ENCODE data around the gene CGNL1. TPM values are rescaled to one million over a fixed set of nuclear protein-coding genes. Genes with fewer than 3 reads are reported as not detected.

Gene CGNL1
- total and polyA plus RNA-seq, 4 donors: 14.5 to 30.9 (median 19.1) TPM

GRCh38 chr15:57423599-57424140 is 47.4 kb downstream of the CGNL1 start:
- WGBS (ENCODE audit: insufficient coverage): 93% methylated on average over 15 of the region's 15 CpGs
- H3K27ac ChIP-seq (ENCODE audit: low read depth, low read length): no peak overlapping the region
- H3K9me3 ChIP-seq (ENCODE audit: control insufficient read depth, insufficient read depth, low read length): no peaks in the 10 kb centered on the region
- no peak for DNase-seq (ENCODE audit: low read depth in 4 of 6, low spot score in 6 of 6)
- H3K4me1 ChIP-seq (ENCODE audit: control insufficient read depth, insufficient read depth, low read length): peaks cover 8% of the 10 kb centered on the region
- peaks cover 4% of the 10 kb centered on the region for H3K36me3 ChIP-seq (ENCODE audit: control insufficient read depth, insufficient read depth, low read length)
- H3K4me3 ChIP-seq (ENCODE audit: low read depth, low read length): no peak overlapping the region
- no peaks in the 10 kb centered on the region for H3K27me3 ChIP-seq (ENCODE audit: control insufficient read depth, insufficient read depth, low read length)

GRCh38 chr15:57424628-57425405 is 48.5 kb downstream of the CGNL1 start:
- Histone ChIP-seq H3K4me3 (ENCODE audit: low read depth, low read length) (no peak overlapping the region), H3K9me3 (ENCODE audit: control insufficient read depth, insufficient read depth, low read length) (no peaks in the 10 kb centered on the region), H3K27me3 (ENCODE audit: control insufficient read depth, insufficient read depth, low read length) (no peaks in the 10 kb centered on the region), H3K36me3 (ENCODE audit: control insufficient read depth, insufficient read depth, low read length) (peaks cover 4% of the 10 kb centered on the region), H3K27ac (ENCODE audit: low read depth, low read length) (no peak overlapping the region), H3K4me1 (ENCODE audit: control insufficient read depth, insufficient read depth, low read length) (peaks cover 10% of the 10 kb centered on the region)
- WGBS (ENCODE audit: insufficient coverage): no CpG with 5 or more reads among the region's 6 CpGs
- peak in 1 of 6 donors; percentile 16 for DNase-seq (ENCODE audit: low read depth in 4 of 6, low spot score in 6 of 6)

GRCh38 chr15:57425842-57426241 is 49.5 kb downstream of the CGNL1 start:
- Histone ChIP-seq H3K27ac (ENCODE audit: low read depth, low read length) (no peak overlapping the region), H3K9me3 (ENCODE audit: control insufficient read depth, insufficient read depth, low read length) (no peaks in the 10 kb centered on the region), H3K27me3 (ENCODE audit: control insufficient read depth, insufficient read depth, low read length) (no peaks in the 10 kb centered on the region), H3K36me3 (ENCODE audit: control insufficient read depth, insufficient read depth, low read length) (peaks cover 4% of the 10 kb centered on the region), H3K4me3 (ENCODE audit: low read depth, low read length) (no peak overlapping the region), H3K4me1 (ENCODE audit: control insufficient read depth, insufficient read depth, low read length) (peaks cover 10% of the 10 kb centered on the region)
- 100% methylated on average over 1 of the region's 3 CpGs for WGBS (ENCODE audit: insufficient coverage)
- no peak for DNase-seq (ENCODE audit: low read depth in 4 of 6, low spot score in 6 of 6)

GRCh38 chr15:57427367-57427821 is 51.1 kb downstream of the CGNL1 start:
- Histone ChIP-seq H3K9me3 (ENCODE audit: control insufficient read depth, insufficient read depth, low read length) (no peaks in the 10 kb centered on the region), H3K4me3 (ENCODE audit: low read depth, low read length) (no peak overlapping the region), H3K36me3 (ENCODE audit: control insufficient read depth, insufficient read depth, low read length) (peaks cover 4% of the 10 kb centered on the region), H3K27me3 (ENCODE audit: control insufficient read depth, insufficient read depth, low read length) (no peaks in the 10 kb centered on the region), H3K27ac (ENCODE audit: low read depth, low read length) (no peak overlapping the region), H3K4me1 (ENCODE audit: control insufficient read depth, insufficient read depth, low read length) (peaks cover 13% of the 10 kb centered on the region)
- DNase-seq (ENCODE audit: low read depth in 4 of 6, low spot score in 6 of 6): no peak
- 40% methylated on average over 7 of the region's 9 CpGs for WGBS (ENCODE audit: insufficient coverage)

- Histone ChIP-seq H3K4me3 (ENCODE audit: low read depth, low read length) (no peak overlapping the region), H3K27ac (ENCODE audit: low read depth, low read length) (no peak overlapping the region), H3K9me3 (ENCODE audit: control insufficient read depth, insufficient read depth, low read length) (no peaks in the 10 kb centered on the region), H3K36me3 (ENCODE audit: control insufficient read depth, insufficient read depth, low read length) (no peaks in the 10 kb centered on the region), H3K27me3 (ENCODE audit: control insufficient read depth, insufficient read depth, low read length) (no peaks in the 10 kb centered on the region), H3K4me1 (ENCODE audit: control insufficient read depth, insufficient read depth, low read length) (peaks cover 15% of the 10 kb centered on the region)
- peak in 4 of 6 donors; percentile 21 to 93 (median 60) for DNase-seq (ENCODE audit: low read depth in 4 of 6, low spot score in 6 of 6)
- WGBS (ENCODE audit: insufficient coverage): 31% methylated on average over 8 of the region's 12 CpGs
Observed at GRCh38 chr15:57432141-57432741, 55.9 kb downstream of the CGNL1 start.

- DNase-seq (ENCODE audit: low read depth in 4 of 6, low spot score in 6 of 6): no peak
- Histone ChIP-seq H3K4me1 (ENCODE audit: control insufficient read depth, insufficient read depth, low read length) (peaks cover 9% of the 10 kb centered on the region), H3K4me3 (ENCODE audit: low read depth, low read length) (no peak overlapping the region), H3K27me3 (ENCODE audit: control insufficient read depth, insufficient read depth, low read length) (no peaks in the 10 kb centered on the region), H3K9me3 (ENCODE audit: control insufficient read depth, insufficient read depth, low read length) (no peaks in the 10 kb centered on the region), H3K27ac (ENCODE audit: low read depth, low read length) (no peak overlapping the region), H3K36me3 (ENCODE audit: control insufficient read depth, insufficient read depth, low read length) (no peaks in the 10 kb centered on the region)
- WGBS (ENCODE audit: insufficient coverage): no CpG with 5 or more reads among the region's 1 CpG
Observed at GRCh38 chr15:57436166-57436565, 59.9 kb downstream of the CGNL1 start.

GRCh38 chr15:57436961-57437360 is 60.7 kb downstream of the CGNL1 start:
- Histone ChIP-seq H3K4me3 (ENCODE audit: low read depth, low read length) (no peak overlapping the region), H3K4me1 (ENCODE audit: control insufficient read depth, insufficient read depth, low read length) (peaks cover 6% of the 10 kb centered on the region), H3K27me3 (ENCODE audit: control insufficient read depth, insufficient read depth, low read length) (no peaks in the 10 kb centered on the region), H3K9me3 (ENCODE audit: control insufficient read depth, insufficient read depth, low read length) (no peaks in the 10 kb centered on the region), H3K36me3 (ENCODE audit: control insufficient read depth, insufficient read depth, low read length) (no peaks in the 10 kb centered on the region), H3K27ac (ENCODE audit: low read depth, low read length) (no peak overlapping the region)
- no peak for DNase-seq (ENCODE audit: low read depth in 4 of 6, low spot score in 6 of 6)
- 80% methylated on average over 1 of the region's 2 CpGs for WGBS (ENCODE audit: insufficient coverage)

- no peak overlapping the region for H3K4me3 ChIP-seq (ENCODE audit: low read depth, low read length)
- DNase-seq (ENCODE audit: low read depth in 4 of 6, low spot score in 6 of 6): no peak
- H3K9me3 ChIP-seq (ENCODE audit: control insufficient read depth, insufficient read depth, low read length): no peaks in the 10 kb centered on the region
- no peaks in the 10 kb centered on the region for H3K36me3 ChIP-seq (ENCODE audit: control insufficient read depth, insufficient read depth, low read length)
- H3K4me1 ChIP-seq (ENCODE audit: control insufficient read depth, insufficient read depth, low read length): peaks cover under 1% of the 10 kb centered on the region
- no peaks in the 10 kb centered on the region for H3K27me3 ChIP-seq (ENCODE audit: control insufficient read depth, insufficient read depth, low read length)
- WGBS (ENCODE audit: insufficient coverage): 92% methylated on average over 3 of the region's 3 CpGs
- H3K27ac ChIP-seq (ENCODE audit: low read depth, low read length): no peak overlapping the region
Observed at GRCh38 chr15:57437564-57437963, 61.3 kb downstream of the CGNL1 start.

- Histone ChIP-seq H3K9me3 (ENCODE audit: control insufficient read depth, insufficient read depth, low read length) (no peaks in the 10 kb centered on the region), H3K27ac (ENCODE audit: low read depth, low read length) (no peak overlapping the region), H3K27me3 (ENCODE audit: control insufficient read depth, insufficient read depth, low read length) (no peaks in the 10 kb centered on the region), H3K4me1 (ENCODE audit: control insufficient read depth, insufficient read depth, low read length) (no peaks in the 10 kb centered on the region), H3K4me3 (ENCODE audit: low read depth, low read length) (no peak overlapping the region), H3K36me3 (ENCODE audit: control insufficient read depth, insufficient read depth, low read length) (no peaks in the 10 kb centered on the region)
- 94% methylated on average over 6 of the region's 6 CpGs for WGBS (ENCODE audit: insufficient coverage)
- no peak for DNase-seq (ENCODE audit: low read depth in 4 of 6, low spot score in 6 of 6)
Observed at GRCh38 chr15:57438166-57438565, 61.9 kb downstream of the CGNL1 start.

Measured in spinal cord (tissue), 10 donors.